ENCODE results near the gene PDE2A.

DNA sequence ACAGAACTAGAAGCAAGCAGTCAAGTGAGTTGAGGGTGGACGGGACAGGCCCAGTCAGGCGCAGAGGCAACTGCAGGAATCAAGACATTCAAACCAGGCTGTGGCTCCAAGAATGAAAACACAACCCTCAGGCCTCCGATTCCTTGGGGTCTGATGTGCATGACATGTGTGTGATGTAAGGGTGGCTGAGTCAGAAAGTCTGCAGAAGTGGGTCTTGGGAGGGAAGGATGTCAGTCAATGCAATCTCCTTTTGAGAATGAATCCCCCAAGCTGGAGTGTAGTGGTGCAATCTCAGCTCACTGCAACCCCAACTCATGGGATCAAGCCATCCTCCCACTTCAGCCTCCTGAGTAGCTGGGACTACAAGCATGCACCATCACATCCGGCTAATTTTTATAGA lies 15.9 kb upstream of the PDE2A start:
- TF ChIP-seq EZH2 (IDR thresholded peaks at IDR 0.05) (no peak), POLR2AphosphoS5 (IDR thresholded peaks at IDR 0.05; ENCODE audit: borderline replicate concordance, low read depth, low read length) (no peak), FOXP2 (optimal IDR thresholded peaks at IDR 0.05; ENCODE audit: control extremely low read depth, extremely low read length, insufficient read depth) (no peak)
